HEK293 (cell line): Measurements from ENCODE around the gene PLA2G4A.

Source experiments
- CTCF ChIA-PET: fragments of 350-600 bp; formaldehyde crosslinking; extraction: SDS; loops from one replicate; lab custom pipeline; 2021; ENCODE audit warnings: antibody characterized with exemption; lab: Yijun Ruan, JAX
- POLR2A ChIA-PET: fragments of 300-600 bp; formaldehyde crosslinking; extraction: SDS; loops from one replicate; lab custom pipeline; 2020; ENCODE audit warnings: antibody characterized with exemption, inconsistent platforms; lab: Yijun Ruan, JAX
- H3K27ac ChIP-seq: fragments of 200-500 bp; sonication (Bioruptor generic); 2 replicates; pipeline ENCODE4 v1.5.1; 2014; ENCODE audit warnings: low read depth, low read length, control low read depth, inconsistent platforms; ENCODE audit errors: extremely low read depth
- H3K36me3 ChIP-seq, 2 experiments: fragments of 200-500 bp in 1 of 2; sonication (Bioruptor generic) in 1 of 2; 1 replicate in 1 of 2; 2 replicates in 1 of 2; pipeline ENCODE4 v1.5.1; 2014 to 2017; ENCODE audit warnings: inconsistent platforms in 2 of 2, low read length in 2 of 2; ENCODE audit not compliant: control insufficient read depth in 2 of 2, insufficient read depth in 1 of 2
- H3K4me1 ChIP-seq: fragments of 200-500 bp; sonication (Bioruptor generic); 2 replicates; pipeline ENCODE4 v1.5.1; 2014; ENCODE audit warnings: mild to moderate bottlenecking, low read length, inconsistent platforms; ENCODE audit not compliant: control insufficient read depth, insufficient read depth
- H3K4me3 ChIP-seq: 2 replicates; pipeline ENCODE4 v1.5.1; 2011; ENCODE audit warnings: low read depth, mild to moderate bottlenecking, control low read depth, low read length, moderate library complexity
- H3K9me3 ChIP-seq: fragments of 200-500 bp; sonication (Bioruptor generic); 2 replicates; pipeline ENCODE4 v1.5.1; 2014; ENCODE audit warnings: low read depth, low read length, inconsistent platforms; ENCODE audit not compliant: control insufficient read depth, insufficient read depth
- KLF1 ChIP-seq: fragments of 450-650 bp; formaldehyde crosslinking; IDR thresholded peaks from 2 replicates; pipeline ENCODE4 v1.5.1; 2016; ENCODE audit warnings: missing biosample characterization, missing genetic modification characterization
- KLF8 ChIP-seq: fragments of 450-650 bp; formaldehyde crosslinking; IDR thresholded peaks from 2 replicates; pipeline ENCODE4 v1.5.1; 2016; ENCODE audit warnings: missing biosample characterization, missing genetic modification characterization
- KLF9 ChIP-seq: fragments of 450-650 bp; formaldehyde crosslinking; IDR thresholded peaks from 2 replicates; pipeline ENCODE4 v1.5.1; 2016; ENCODE audit warnings: missing biosample characterization, missing genetic modification characterization, low read depth
- ZBTB1 ChIP-seq: fragments of 450-650 bp; formaldehyde crosslinking; IDR thresholded peaks from 2 replicates; pipeline ENCODE4 v1.5.1; 2016; ENCODE audit warnings: missing biosample characterization, missing genetic modification characterization
- ZFP69B ChIP-seq: fragments of 450-650 bp; formaldehyde crosslinking; IDR thresholded peaks from 2 replicates; pipeline ENCODE4 v1.5.1; 2016; ENCODE audit warnings: missing biosample characterization, missing genetic modification characterization
- ZNF112 ChIP-seq: fragments of 450-650 bp; formaldehyde crosslinking; IDR thresholded peaks from 2 replicates; pipeline ENCODE4 v1.5.0; 2017; ENCODE audit warnings: missing biosample characterization, missing genetic modification characterization
- ZNF23 ChIP-seq: fragments of 450-650 bp; formaldehyde crosslinking; IDR thresholded peaks from 2 replicates; pipeline ENCODE4 v1.5.1; 2016; ENCODE audit warnings: missing biosample characterization, missing genetic modification characterization, borderline replicate concordance
- ZNF280D ChIP-seq: fragments of 450-650 bp; formaldehyde crosslinking; IDR thresholded peaks from 2 replicates; pipeline ENCODE4 v1.5.1; 2016; ENCODE audit warnings: missing biosample characterization, missing genetic modification characterization
- ZNF311 ChIP-seq: fragments of 450-650 bp; formaldehyde crosslinking; IDR thresholded peaks from 2 replicates; pipeline ENCODE4 v1.5.1; 2017; ENCODE audit warnings: missing biosample characterization, missing genetic modification characterization, borderline replicate concordance
- ZNF350 ChIP-seq: fragments of 450-650 bp; formaldehyde crosslinking; IDR thresholded peaks from 2 replicates; pipeline ENCODE4 v1.5.0; 2017; ENCODE audit warnings: missing biosample characterization, mild to moderate bottlenecking, missing genetic modification characterization
- ZNF433 ChIP-seq: fragments of 450-650 bp; formaldehyde crosslinking; IDR thresholded peaks from 2 replicates; pipeline ENCODE4 v1.5.1; 2016; ENCODE audit warnings: missing biosample characterization, missing genetic modification characterization, low read depth
- ZNF521 ChIP-seq: fragments of 450-650 bp; formaldehyde crosslinking; IDR thresholded peaks from 2 replicates; pipeline ENCODE4 v1.5.1; 2017; ENCODE audit warnings: missing biosample characterization, mild to moderate bottlenecking, missing genetic modification characterization
- ZNF621 ChIP-seq: fragments of 450-650 bp; formaldehyde crosslinking; IDR thresholded peaks from 2 replicates; pipeline ENCODE4 v1.5.1; 2017; ENCODE audit warnings: missing biosample characterization, missing genetic modification characterization
- ZNF660 ChIP-seq: fragments of 450-650 bp; IDR thresholded peaks from 2 replicates; pipeline ENCODE4 v1.5.1; 2018; ENCODE audit warnings: missing biosample characterization, mild to moderate bottlenecking, missing genetic modification characterization
- ZNF747 ChIP-seq: fragments of 450-650 bp; formaldehyde crosslinking; IDR thresholded peaks from 2 replicates; pipeline ENCODE4 v1.5.1; 2016; ENCODE audit warnings: missing biosample characterization, missing genetic modification characterization
- ZNF776 ChIP-seq: fragments of 450-650 bp; formaldehyde crosslinking; IDR thresholded peaks from 2 replicates; pipeline ENCODE4 v1.5.0; 2017; ENCODE audit warnings: missing biosample characterization, missing genetic modification characterization, borderline replicate concordance
- ZNF843 ChIP-seq: fragments of 450-650 bp; formaldehyde crosslinking; IDR thresholded peaks from 2 replicates; pipeline ENCODE4 v1.5.1; 2016; ENCODE audit warnings: missing biosample characterization, missing genetic modification characterization
- ZSCAN23 ChIP-seq: fragments of 450-650 bp; formaldehyde crosslinking; IDR thresholded peaks from 2 replicates; pipeline ENCODE4 v1.5.1; 2016; ENCODE audit warnings: missing biosample characterization, missing genetic modification characterization
- TF ChIP-seq, protein P1 (sequence below): fragments of 450-650 bp; formaldehyde crosslinking; IDR thresholded peaks from 2 replicates; pipeline ENCODE4 v1.5.1; 2016; ENCODE audit warnings: missing biosample characterization, missing genetic modification characterization
- TF ChIP-seq, protein P2 (sequence below): fragments of 450-650 bp; formaldehyde crosslinking; IDR thresholded peaks from 2 replicates; pipeline ENCODE4 v1.5.1; 2016; ENCODE audit warnings: missing biosample characterization, missing genetic modification characterization
- TF ChIP-seq, protein P3 (sequence below): fragments of 450-650 bp; formaldehyde crosslinking; IDR thresholded peaks from 2 replicates; pipeline ENCODE4 v1.5.1; 2017; ENCODE audit warnings: missing biosample characterization, missing genetic modification characterization

PLA2G4A gene

GRCh38 chr1:186925881-186926669, 97.3 kb downstream of the PLA2G4A start (continued):
- TF ChIP-seq, protein P1, sequence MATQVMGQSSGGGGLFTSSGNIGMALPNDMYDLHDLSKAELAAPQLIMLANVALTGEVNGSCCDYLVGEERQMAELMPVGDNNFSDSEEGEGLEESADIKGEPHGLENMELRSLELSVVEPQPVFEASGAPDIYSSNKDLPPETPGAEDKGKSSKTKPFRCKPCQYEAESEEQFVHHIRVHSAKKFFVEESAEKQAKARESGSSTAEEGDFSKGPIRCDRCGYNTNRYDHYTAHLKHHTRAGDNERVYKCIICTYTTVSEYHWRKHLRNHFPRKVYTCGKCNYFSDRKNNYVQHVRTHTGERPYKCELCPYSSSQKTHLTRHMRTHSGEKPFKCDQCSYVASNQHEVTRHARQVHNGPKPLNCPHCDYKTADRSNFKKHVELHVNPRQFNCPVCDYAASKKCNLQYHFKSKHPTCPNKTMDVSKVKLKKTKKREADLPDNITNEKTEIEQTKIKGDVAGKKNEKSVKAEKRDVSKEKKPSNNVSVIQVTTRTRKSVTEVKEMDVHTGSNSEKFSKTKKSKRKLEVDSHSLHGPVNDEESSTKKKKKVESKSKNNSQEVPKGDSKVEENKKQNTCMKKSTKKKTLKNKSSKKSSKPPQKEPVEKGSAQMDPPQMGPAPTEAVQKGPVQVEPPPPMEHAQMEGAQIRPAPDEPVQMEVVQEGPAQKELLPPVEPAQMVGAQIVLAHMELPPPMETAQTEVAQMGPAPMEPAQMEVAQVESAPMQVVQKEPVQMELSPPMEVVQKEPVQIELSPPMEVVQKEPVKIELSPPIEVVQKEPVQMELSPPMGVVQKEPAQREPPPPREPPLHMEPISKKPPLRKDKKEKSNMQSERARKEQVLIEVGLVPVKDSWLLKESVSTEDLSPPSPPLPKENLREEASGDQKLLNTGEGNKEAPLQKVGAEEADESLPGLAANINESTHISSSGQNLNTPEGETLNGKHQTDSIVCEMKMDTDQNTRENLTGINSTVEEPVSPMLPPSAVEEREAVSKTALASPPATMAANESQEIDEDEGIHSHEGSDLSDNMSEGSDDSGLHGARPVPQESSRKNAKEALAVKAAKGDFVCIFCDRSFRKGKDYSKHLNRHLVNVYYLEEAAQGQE (tag by site-specific recombination) = no peak
- TF ChIP-seq ZFP69B (tag by site-specific recombination) (no peak), ZNF747 (tag by site-specific recombination) (no peak), ZNF843 (tag by site-specific recombination) (no peak), ZNF112 (tag by site-specific recombination) (no peak), KLF9 (tag by site-specific recombination) (no peak), ZNF280D (no peak), ZSCAN23 (tag by site-specific recombination) (no peak), KLF1 (tag by site-specific recombination) (no peak)
- TF ChIP-seq, protein P2, sequence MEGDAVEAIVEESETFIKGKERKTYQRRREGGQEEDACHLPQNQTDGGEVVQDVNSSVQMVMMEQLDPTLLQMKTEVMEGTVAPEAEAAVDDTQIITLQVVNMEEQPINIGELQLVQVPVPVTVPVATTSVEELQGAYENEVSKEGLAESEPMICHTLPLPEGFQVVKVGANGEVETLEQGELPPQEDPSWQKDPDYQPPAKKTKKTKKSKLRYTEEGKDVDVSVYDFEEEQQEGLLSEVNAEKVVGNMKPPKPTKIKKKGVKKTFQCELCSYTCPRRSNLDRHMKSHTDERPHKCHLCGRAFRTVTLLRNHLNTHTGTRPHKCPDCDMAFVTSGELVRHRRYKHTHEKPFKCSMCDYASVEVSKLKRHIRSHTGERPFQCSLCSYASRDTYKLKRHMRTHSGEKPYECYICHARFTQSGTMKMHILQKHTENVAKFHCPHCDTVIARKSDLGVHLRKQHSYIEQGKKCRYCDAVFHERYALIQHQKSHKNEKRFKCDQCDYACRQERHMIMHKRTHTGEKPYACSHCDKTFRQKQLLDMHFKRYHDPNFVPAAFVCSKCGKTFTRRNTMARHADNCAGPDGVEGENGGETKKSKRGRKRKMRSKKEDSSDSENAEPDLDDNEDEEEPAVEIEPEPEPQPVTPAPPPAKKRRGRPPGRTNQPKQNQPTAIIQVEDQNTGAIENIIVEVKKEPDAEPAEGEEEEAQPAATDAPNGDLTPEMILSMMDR = no peak
- TF ChIP-seq, all 188 proteins: peak for 0

GRCh38 chr1:186927884-186928283, 99.1 kb downstream of the PLA2G4A start:
- H3K27ac ChIP-seq = no peak overlapping the region
- H3K9me3 ChIP-seq = no peaks in the 10 kb centered on the region
- ChIA-PET CTCF (no interaction called here), POLR2A (no interaction called here)
- no peak overlapping the region for H3K4me3 ChIP-seq
- no peaks in the 10 kb centered on the region for H3K4me1 ChIP-seq
- H3K36me3 ChIP-seq = no peaks in the 10 kb centered on the region
- TF ChIP-seq ZNF433 (tag by site-specific recombination) = no peak
- TF ChIP-seq KLF8 (tag by site-specific recombination) = no peak
- TF ChIP-seq ZNF521 (tag by site-specific recombination) = no peak
- no peak for TF ChIP-seq ZNF311
- TF ChIP-seq, protein P3, sequence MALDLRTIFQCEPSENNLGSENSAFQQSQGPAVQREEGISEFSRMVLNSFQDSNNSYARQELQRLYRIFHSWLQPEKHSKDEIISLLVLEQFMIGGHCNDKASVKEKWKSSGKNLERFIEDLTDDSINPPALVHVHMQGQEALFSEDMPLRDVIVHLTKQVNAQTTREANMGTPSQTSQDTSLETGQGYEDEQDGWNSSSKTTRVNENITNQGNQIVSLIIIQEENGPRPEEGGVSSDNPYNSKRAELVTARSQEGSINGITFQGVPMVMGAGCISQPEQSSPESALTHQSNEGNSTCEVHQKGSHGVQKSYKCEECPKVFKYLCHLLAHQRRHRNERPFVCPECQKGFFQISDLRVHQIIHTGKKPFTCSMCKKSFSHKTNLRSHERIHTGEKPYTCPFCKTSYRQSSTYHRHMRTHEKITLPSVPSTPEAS (tag by site-specific recombination) = no peak
- TF ChIP-seq ZNF350 = no peak
- TF ChIP-seq, protein P1 (tag by site-specific recombination) = no peak
- no peak for TF ChIP-seq ZNF621 (tag by site-specific recombination)
- no peak for TF ChIP-seq ZNF776 (tag by site-specific recombination)
- TF ChIP-seq ZNF660 (tag by site-specific recombination) = no peak
- TF ChIP-seq ZBTB1 (tag by site-specific recombination) = no peak
- no peak for TF ChIP-seq ZNF23 (tag by site-specific recombination)
